Ovary (tissue), 3 donors: ENCODE measurements around the gene ANO1.

Source experiments
- CTCF ChIP-seq, 3 donors: fragments of 450-650 bp in 2 of 3; fragments of 200-600 bp in 1 of 3; IDR thresholded peaks; one replicate each; pipeline versions ENCODE4 v1.5.1 to v1.8.0; 2016 to 2022; ENCODE audit warnings: antibody characterized with exemption in 3 of 3, mild to moderate bottlenecking in 1 of 3
- EP300 ChIP-seq: sonication (generic); formaldehyde crosslinking; IDR thresholded peaks from one replicate; pipeline ENCODE4 v1.6.1; 2017; ENCODE audit warnings: antibody characterized with exemption
- POLR2A ChIP-seq: fragments of 450-650 bp; IDR thresholded peaks from one replicate; pipeline ENCODE4 v1.6.1; 2017; ENCODE audit warnings: antibody characterized with exemption, mild to moderate bottlenecking, moderate library complexity
- donor health status: DM: no; HTN: no; CAD: no.

- TF ChIP-seq CTCF (IDR thresholded peaks at IDR 0.05) (no peak), POLR2A (no peak), EP300 (no peak)
These were observed 29.1 kb upstream of the ANO1 start for GRCh38 chr11:70049045-70049444.
